ENCODE measurements around the gene LAMC2. TPM values are rescaled to one million over a fixed set of nuclear protein-coding genes. Genes with fewer than 3 reads are reported as not detected.

LAMC2 gene
- total RNA-seq, 4 donors from 2014 or later, result 24.2 to 46.5 (median 35.5) TPM

GRCh38 chr1:183249941-183250452 lies 63.9 kb downstream of the LAMC2 start:
- Histone ChIP-seq H3K4me1 (no peaks in the 10 kb centered on the region), H3K9me3 (peaks cover 3% of the 10 kb centered on the region), H3K27ac (no peak overlapping the region), H3K4me3 (no peak overlapping the region), H3K27me3 (no peaks in the 10 kb centered on the region), H3K36me3 (no peaks in the 10 kb centered on the region)
- no peak for TF ChIP-seq POLR2AphosphoS5 (IDR thresholded peaks at IDR 0.05)
- no peak for DNase-seq (ENCODE audit: low spot score in 2 of 2)
- 90% methylated on average over 5 of the region's 5 CpGs for WGBS

- peaks cover 3% of the 10 kb centered on the region for H3K9me3 ChIP-seq
- no peaks in the 10 kb centered on the region for H3K4me1 ChIP-seq
- no peak overlapping the region for H3K4me3 ChIP-seq
- H3K36me3 ChIP-seq, result no peaks in the 10 kb centered on the region
- H3K27me3 ChIP-seq, result no peaks in the 10 kb centered on the region
- no peak for DNase-seq (ENCODE audit: low spot score in 2 of 2)
- 95% methylated on average over 12 of the region's 12 CpGs for WGBS
- no peak overlapping the region for H3K27ac ChIP-seq
- TF ChIP-seq CTCF (IDR thresholded peaks at IDR 0.05), result no peak
- TF ChIP-seq EP300 (IDR thresholded peaks at IDR 0.05), result no peak
- TF ChIP-seq POLR2A (IDR thresholded peaks at IDR 0.05), result no peak
- no peak for TF ChIP-seq POLR2AphosphoS5 (IDR thresholded peaks at IDR 0.05)
Observed at GRCh38 chr1:183251101-183251958, 65.3 kb downstream of the LAMC2 start.

GRCh38 chr1:183251959-183252450 lies 65.9 kb downstream of the LAMC2 start:
- H3K36me3 ChIP-seq, result no peaks in the 10 kb centered on the region
- no peak overlapping the region for H3K27ac ChIP-seq
- H3K4me3 ChIP-seq, result no peak overlapping the region
- no peaks in the 10 kb centered on the region for H3K4me1 ChIP-seq
- TF ChIP-seq CTCF (IDR thresholded peaks at IDR 0.05) (no peak), POLR2AphosphoS5 (IDR thresholded peaks at IDR 0.05) (no peak), EP300 (IDR thresholded peaks at IDR 0.05) (no peak), POLR2A (IDR thresholded peaks at IDR 0.05) (no peak)
- WGBS, result 94% methylated on average over 8 of the region's 8 CpGs
- no peak for DNase-seq (ENCODE audit: low spot score in 2 of 2)
- H3K9me3 ChIP-seq, result peaks cover 3% of the 10 kb centered on the region
- no peaks in the 10 kb centered on the region for H3K27me3 ChIP-seq

- Histone ChIP-seq H3K9me3 (peaks cover 3% of the 10 kb centered on the region), H3K36me3 (no peaks in the 10 kb centered on the region), H3K27ac (no peak overlapping the region), H3K4me1 (no peaks in the 10 kb centered on the region), H3K27me3 (no peaks in the 10 kb centered on the region), H3K4me3 (no peak overlapping the region)
- no peak for TF ChIP-seq EP300 (IDR thresholded peaks at IDR 0.05)
- TF ChIP-seq CTCF (IDR thresholded peaks at IDR 0.05), result no peak
- TF ChIP-seq POLR2AphosphoS5 (IDR thresholded peaks at IDR 0.05), result no peak
- TF ChIP-seq POLR2A (IDR thresholded peaks at IDR 0.05), result no peak
- 88% methylated on average over 1 of the region's 1 CpG for WGBS
- no peak for DNase-seq (ENCODE audit: low spot score in 2 of 2)
Observed at GRCh38 chr1:183255073-183255472, 69.0 kb downstream of the LAMC2 start.

- TF ChIP-seq CTCF (IDR thresholded peaks at IDR 0.05) (no peak), POLR2A (IDR thresholded peaks at IDR 0.05) (no peak), EP300 (IDR thresholded peaks at IDR 0.05) (no peak), POLR2AphosphoS5 (IDR thresholded peaks at IDR 0.05) (no peak)
- no peaks in the 10 kb centered on the region for H3K4me1 ChIP-seq
- no peaks in the 10 kb centered on the region for H3K36me3 ChIP-seq
- H3K27ac ChIP-seq, result no peak overlapping the region
- no peaks in the 10 kb centered on the region for H3K9me3 ChIP-seq
- no peak for DNase-seq (ENCODE audit: low spot score in 2 of 2)
- no peak overlapping the region for H3K4me3 ChIP-seq
- no peaks in the 10 kb centered on the region for H3K27me3 ChIP-seq
- WGBS, result 93% methylated on average over 5 of the region's 5 CpGs
Observed at GRCh38 chr1:183259924-183260323, 73.9 kb downstream of the LAMC2 start.
